Measurements from ENCODE around the gene HES6.
"Not testable (repeated sequence)": the region's sequence is repeated elsewhere in the genome, so short reads cannot be mapped to it uniquely, and the experiment has no call there.

Gene HES6, protein sequence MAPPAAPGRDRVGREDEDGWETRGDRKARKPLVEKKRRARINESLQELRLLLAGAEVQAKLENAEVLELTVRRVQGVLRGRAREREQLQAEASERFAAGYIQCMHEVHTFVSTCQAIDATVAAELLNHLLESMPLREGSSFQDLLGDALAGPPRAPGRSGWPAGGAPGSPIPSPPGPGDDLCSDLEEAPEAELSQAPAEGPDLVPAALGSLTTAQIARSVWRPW

DNA sequence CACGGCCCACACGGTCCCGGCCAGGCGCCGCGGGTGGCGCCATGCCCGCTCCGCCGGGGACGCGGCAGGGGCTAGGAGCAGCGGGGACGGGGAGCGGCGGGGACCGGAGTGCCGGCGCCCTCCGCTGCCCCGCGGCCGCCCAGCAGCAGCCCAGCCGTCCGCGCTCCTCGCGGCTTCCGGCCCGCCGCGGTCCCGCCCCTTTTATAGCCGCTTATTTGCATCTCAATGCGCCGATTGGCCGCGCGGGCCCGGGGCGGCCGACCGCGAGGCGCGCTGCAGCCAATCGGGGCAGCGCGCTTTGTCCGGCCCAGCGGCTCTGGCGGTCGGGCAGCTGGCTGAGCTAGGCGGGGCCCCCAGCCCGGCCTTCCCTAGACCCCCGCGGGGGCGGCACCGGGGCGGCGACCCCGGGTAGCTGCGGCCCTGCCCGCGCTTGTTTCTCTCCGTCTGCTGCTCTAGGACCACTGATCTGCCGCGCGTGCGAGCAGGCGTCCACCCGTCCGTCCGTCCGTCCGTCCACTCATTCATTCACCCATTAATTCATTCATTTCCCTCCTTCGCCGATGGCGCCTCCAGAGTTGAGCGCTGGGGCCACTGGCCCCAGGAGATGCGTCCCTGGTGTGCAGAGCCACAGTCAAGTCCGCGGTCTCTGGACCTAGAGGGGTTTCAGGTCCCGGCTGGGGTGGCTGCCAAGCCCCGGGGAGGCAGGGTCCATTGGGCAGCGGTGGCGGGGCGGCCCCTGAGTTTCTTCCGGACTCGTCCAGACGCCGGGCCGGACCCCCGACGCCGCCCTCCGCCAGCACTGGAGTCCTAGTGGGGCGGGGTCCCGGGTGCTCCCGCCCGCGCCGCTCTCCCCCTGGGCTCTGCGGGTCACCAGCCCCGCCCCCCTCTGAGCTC lies at the start of gene HES6:
Gene HES6, minus strand, starts transcription at position 176 of the 894 bp plus-strand sequence. Its CDS starts 133 bp downstream, at position 43.
- DNase-seq = peak; percentile 94

- DNase-seq = no peak
Measured at GRCh38 chr2:238289574-238289973, 49.7 kb upstream of the HES6 start.

DNA sequence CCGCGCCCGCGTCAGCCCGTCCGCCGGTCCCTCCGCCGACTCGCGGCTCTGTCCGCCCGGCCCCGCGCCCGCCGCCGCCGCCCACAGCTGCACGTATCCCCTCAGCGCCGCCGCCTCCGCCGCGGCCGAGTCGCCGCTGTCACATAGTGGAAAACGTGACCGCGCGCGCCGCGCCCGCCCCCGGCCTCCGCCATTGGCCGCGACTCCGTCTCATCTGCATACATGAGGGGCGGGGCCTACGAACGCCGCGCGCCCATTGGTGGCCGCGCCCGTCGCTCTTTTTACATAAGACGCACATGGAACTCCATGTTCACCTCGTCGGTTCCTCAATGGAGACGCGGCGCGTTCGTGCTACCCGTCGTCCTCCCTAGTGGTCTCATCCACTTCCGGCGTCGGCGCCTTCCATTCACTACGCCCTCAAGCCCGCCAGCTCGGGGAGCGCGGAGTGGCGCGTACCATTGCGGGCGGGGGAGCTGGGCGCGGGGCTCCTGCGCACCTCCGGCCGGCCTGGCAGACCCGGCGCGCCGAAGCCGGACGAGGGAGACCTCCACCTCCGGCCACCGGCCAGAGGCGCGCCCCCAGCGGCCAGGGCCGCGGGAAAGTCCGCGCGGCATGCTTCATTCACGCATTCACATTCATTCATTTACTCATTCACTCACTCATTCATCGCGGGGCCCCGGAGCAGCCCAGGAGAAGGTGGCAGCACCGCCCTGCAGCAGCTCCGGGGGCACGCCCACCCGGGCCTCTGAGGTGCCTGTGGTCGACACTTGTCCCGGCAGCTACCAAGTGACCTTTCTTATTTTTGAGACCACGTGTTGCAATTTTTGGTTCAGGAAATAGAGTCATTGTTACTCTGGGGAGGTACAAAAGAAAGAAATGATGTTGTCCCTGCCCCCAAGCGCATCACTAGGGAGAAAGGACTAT lies 49.1 kb upstream of the HES6 start:
- DNase-seq = peak; percentile 99

DNA sequence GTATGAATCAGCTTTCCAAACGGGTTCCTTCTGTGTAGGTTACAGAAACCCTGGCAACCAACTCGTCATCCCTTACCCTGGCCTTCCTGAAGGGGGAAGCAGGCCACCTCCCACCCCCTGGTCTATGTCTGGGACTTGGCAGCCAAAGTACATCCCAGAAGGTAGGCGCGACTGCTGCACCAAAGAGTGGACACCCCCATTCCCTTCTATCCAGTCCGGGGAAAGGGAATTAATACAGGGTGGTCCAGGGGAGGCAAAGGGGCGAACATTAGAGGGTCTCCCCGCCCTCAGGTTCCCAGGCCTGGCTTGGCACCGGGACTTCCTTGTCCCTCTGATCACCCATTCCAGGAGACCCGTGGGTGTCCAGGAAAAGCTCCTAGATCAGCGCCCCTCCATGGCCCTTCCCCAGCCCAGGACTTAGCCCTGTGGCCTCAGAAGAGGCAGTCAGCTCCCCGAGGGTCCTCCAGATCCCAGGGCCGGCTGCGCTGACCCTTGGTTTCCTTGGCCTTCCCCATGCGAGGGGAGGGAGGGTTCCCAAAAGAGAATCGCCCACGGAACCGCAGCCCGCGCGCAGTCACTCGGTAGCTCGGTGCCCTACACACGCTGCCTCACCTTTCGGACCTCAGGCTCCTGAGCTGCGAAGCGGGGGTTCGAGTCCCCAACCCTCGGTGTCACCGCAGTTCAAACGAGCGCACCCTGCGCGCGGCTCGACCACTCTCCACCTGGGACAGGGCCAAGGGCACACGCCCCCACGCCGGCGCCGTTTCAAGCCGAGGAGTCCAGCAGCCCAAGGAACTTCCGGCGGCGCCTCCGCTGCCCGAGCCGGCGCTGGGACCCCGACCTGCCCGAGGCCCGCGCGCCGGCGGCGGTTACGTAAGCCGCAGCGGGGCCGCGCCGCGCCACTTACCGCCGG lies 48.2 kb upstream of the HES6 start, which contains the start of gene PER2:
Gene PER2, minus strand, starts transcription at position 874 of the 913 bp plus-strand sequence. CDS start 10,674 bp downstream, outside the sequence.
- peak; percentile 75 for DNase-seq

GRCh38 chr2:238286987-238287736 lies 47.3 kb upstream of the HES6 start:
- peak; percentile 17 for DNase-seq

GRCh38 chr2:238286551-238286950 lies 46.7 kb upstream of the HES6 start:
- DNase-seq = peak; percentile 44

- no peak for DNase-seq
Measured at GRCh38 chr2:238286095-238286494, 46.3 kb upstream of the HES6 start.

DNA sequence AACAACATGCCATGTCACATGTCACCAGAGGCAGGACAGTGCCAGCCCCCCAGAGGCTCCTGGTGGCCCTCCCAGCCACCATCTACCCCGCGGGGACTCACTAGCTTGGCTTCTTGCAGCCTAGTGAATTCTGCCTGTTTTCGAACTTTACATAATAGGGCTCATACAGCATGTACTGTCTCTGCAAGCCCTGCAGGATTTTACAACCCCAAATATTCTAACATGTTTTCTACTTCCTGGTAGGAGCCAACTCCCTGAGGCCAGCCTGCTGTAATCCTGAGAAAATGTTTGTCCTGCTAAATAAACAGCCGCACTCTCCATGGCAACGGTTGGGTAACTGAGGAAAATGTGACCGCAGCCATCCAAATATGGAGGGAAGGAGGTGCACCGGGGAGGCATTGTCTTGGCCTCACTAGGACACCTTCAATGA lies 45.8 kb upstream of the HES6 start:
- DNase-seq = no peak

DNA sequence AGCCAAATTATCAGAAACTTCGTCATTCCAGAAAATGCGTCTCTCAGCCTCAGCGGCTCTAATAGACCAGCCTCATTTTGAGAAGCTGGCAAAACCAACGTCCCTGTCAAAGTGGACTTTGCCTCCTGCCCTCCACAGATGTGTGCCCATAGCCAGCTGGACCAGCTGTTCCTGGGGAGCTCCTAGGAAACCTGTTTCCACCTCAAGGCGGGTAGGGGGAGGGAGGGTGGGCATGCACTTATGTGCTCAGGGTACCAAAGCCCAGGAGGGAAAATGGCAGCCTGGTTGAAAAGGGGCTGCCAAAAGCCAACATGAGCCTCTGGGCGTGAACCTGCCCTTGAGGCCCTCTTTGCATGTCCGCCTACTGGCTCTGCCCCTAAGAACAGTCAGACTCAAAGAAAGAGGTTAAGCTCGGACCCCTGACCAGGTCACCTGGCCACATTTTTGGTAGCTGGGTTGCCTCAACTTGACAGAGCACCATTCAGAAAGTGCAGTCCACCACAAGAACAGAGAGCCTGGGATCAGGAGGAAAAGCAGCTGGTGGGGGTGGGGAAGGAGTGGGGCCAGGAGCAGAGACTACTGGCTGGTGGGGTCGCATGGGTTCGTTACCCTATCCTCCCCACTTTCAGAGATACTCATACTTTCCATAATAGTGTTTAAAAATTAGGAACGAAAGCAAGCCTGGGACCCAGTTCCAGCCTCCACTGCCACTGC lies 45.1 kb upstream of the HES6 start:
- no peak for DNase-seq

- no peak for DNase-seq
Measured at GRCh38 chr2:238282861-238283738, 43.3 kb upstream of the HES6 start.

DNA sequence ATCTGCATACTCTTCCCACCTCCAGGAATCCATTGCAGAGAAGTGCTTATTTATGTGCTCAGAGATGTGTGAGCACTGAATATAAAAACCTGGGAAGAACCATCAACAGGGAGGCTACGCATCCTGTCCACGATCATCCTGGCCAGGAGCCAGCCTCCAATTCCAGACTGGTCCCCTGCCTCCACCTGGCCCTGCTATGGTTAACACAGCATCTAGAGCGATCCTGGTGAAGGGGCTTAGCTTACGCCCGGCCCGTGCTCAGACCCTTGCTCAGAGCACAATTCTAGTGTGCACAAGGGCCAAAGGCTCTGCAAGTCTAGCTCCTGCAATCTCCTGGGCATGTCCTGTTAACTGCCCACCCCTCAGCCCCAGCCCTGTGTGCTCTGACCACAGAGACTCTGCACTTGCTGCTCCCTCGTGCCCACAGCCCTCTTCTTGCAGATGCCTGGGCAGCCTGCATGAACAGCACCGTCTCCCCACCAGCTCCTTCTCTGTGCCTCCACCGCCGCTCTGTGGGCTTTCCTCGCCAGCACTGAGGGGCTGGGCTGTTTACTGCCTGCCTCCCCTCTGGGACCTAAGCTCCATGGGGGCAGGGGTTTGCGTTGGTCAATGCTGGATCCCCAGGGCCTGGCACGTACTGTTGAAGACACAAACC lies 42.1 kb upstream of the HES6 start:
- DNase-seq = no peak

- no peak for DNase-seq
Measured at GRCh38 chr2:238280083-238280825, 40.4 kb upstream of the HES6 start.

DNA sequence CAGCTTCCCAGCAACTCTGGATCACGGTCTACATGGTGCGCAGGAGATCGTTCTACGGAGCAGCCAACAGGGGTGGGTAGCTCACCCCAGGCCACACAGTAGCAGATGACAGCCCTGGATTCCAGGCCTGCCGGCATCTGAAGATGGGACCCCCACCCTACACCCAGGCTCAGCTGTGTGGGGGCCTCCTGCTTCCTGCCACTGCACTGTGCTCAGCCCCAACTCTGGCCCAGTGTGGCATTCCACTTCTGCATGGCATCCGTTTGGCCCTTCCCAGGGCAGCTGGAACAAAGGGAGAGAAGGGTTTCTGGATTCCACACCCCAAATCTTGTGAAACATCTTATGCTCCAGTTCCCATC lies 39.5 kb upstream of the HES6 start:
- DNase-seq = no peak

DNA sequence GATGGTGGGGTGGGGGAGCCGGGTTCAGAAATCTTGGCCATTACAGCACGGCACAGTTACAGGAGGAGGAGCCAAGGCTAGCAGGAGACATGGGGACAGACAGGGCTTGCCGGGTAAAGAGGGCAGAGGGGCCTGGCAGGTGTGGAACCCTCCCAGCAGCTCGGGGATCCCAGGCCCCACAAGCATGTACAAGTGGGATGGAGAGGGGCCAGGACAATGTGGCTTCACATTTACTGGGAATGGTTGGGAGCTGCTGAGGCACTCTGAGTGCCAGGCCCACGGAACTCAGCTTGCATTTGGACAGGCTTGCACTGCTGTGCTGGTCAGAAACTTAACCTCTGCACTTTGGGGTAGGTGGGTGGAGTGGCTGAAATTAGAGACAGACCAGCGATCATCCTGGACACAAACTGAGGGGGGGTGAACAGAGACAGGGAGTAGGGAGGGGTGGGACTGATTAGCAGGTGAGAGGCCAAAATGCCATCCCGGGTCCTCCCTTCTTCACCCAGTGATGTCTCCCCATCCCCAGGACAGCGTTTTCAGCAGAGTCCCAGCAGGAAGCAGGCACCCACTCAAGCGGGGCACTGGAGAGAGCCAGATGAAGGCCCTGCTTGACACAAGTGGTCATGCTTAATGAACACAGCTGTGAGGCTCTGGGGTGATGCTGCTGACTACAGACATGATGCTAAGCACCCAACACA lies 38.9 kb upstream of the HES6 start:
- no peak for DNase-seq

GRCh38 chr2:238277695-238278094 lies 37.9 kb upstream of the HES6 start:
- peak; percentile 12 for DNase-seq

- DNase-seq = no peak
Measured at GRCh38 chr2:238274152-238274865, 34.5 kb upstream of the HES6 start.

DNA sequence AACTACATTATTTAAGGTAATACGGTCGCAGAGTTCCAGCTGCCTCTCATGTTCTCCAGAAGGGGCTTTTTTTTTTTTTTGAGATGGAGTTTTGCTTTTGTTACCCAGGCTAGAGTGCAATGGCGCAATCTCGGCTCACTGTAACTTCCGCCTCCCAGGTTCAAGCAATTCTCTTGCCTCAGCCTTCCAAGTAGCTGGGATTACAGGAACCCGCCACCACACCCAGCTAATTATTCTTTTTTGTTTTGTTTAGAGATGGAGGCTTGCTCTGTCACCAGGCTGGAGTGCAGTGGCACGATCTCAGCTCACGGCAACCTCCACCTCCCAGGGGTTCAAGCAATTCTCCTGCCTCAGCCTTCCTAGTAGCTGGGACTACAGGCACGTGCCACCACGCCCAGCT lies 33.6 kb upstream of the HES6 start:
- not testable (repeated sequence) for DNase-seq

Measured in hematopoietic multipotent progenitor cell treated with erythropoietin and hydrocortisone succinate and interleukin-3 and kit ligand, for 6 days (in vitro differentiated cells).